SK-N-SH treated with all-trans-retinoic acid at 6 μM for 48 hours (cell line): ENCODE data around the gene PANX1.

ENCODE experiments used
- ATAC-seq: fragments of 200-7000 bp; cut with Tn5 transposase; 3 replicates; pipeline ENCODE4 v1.9.1; 2020; ENCODE audit warnings: mild to moderate bottlenecking, moderate library complexity
- ARNTL ChIP-seq: fragments of 450-650 bp; formaldehyde crosslinking; IDR thresholded peaks from 2 replicates; pipeline ENCODE4 v1.5.0; 2020; ENCODE audit warnings: low read depth, mild to moderate bottlenecking, moderate library complexity, borderline replicate concordance
- CREB5 ChIP-seq: fragments of 250-450 bp; sonication (Bioruptor Pico); IDR thresholded peaks from 2 replicates; pipeline ENCODE4 v1.5.1; 2020; ENCODE audit warnings: low read depth, mild to moderate bottlenecking, moderate library complexity
- CSDC2 ChIP-seq: fragments of 250-450 bp; sonication (Bioruptor Pico); IDR thresholded peaks from 2 replicates; pipeline ENCODE4 v1.5.0; 2020; ENCODE audit warnings: mild to moderate bottlenecking, moderate library complexity
- CSRNP3 ChIP-seq: fragments of 250-450 bp; sonication (Bioruptor Pico); IDR thresholded peaks from 2 replicates; pipeline ENCODE4 v1.5.1; 2021; ENCODE audit warnings: mild to moderate bottlenecking, moderate library complexity
- GLIS3 ChIP-seq: fragments of 250-450 bp; sonication (Bioruptor Pico); IDR thresholded peaks from 2 replicates; pipeline ENCODE4 v1.5.0; 2020; ENCODE audit warnings: mild to moderate bottlenecking, moderate library complexity
- ISL1 ChIP-seq: fragments of 250-450 bp; sonication (Bioruptor Pico); IDR thresholded peaks from 2 replicates; pipeline ENCODE4 v2.1.2; 2022; ENCODE audit warnings: mild to moderate bottlenecking, moderate library complexity
- OSR1 ChIP-seq: fragments of 250-450 bp; sonication (Bioruptor Pico); IDR thresholded peaks from 2 replicates; pipeline ENCODE4 v1.8.0; 2022; ENCODE audit warnings: moderate library complexity, mild to moderate bottlenecking, inconsistent platforms
- PATZ1 ChIP-seq: fragments of 250-450 bp; sonication (Bioruptor Pico); IDR thresholded peaks from 2 replicates; pipeline ENCODE4 v1.8.0; 2020; ENCODE audit warnings: mild to moderate bottlenecking, moderate library complexity, borderline replicate concordance
- POU6F1 ChIP-seq: fragments of 250-450 bp; sonication (Bioruptor Pico); IDR thresholded peaks from 2 replicates; pipeline ENCODE4 v1.8.0; 2021; ENCODE audit warnings: low read depth, mild to moderate bottlenecking, moderate library complexity, borderline replicate concordance
- PPARA ChIP-seq: fragments of 250-450 bp; sonication (Bioruptor Pico); IDR thresholded peaks from 2 replicates; pipeline ENCODE4 v1.5.0; 2020; ENCODE audit warnings: mild to moderate bottlenecking, borderline replicate concordance
- RARB ChIP-seq: fragments of 250-450 bp; sonication (Bioruptor Pico); IDR thresholded peaks from 2 replicates; pipeline ENCODE4 v1.8.0; 2021; ENCODE audit warnings: mild to moderate bottlenecking, moderate library complexity
- SNAI2 ChIP-seq: fragments of 250-450 bp; sonication (Bioruptor Pico); IDR thresholded peaks from 2 replicates; pipeline ENCODE4 v1.5.0; 2020; ENCODE audit warnings: mild to moderate bottlenecking, moderate library complexity
- TOX ChIP-seq: fragments of 250-450 bp; sonication (Bioruptor Pico); IDR thresholded peaks from 2 replicates; pipeline ENCODE4 v1.8.0; 2021; ENCODE audit warnings: mild to moderate bottlenecking, moderate library complexity, borderline replicate concordance
- TSHZ2 ChIP-seq: fragments of 250-450 bp; sonication (Bioruptor Pico); IDR thresholded peaks from 2 replicates; pipeline ENCODE4 v1.5.0; 2020; ENCODE audit warnings: mild to moderate bottlenecking, moderate library complexity
- ZC3H10 ChIP-seq: fragments of 250-450 bp; sonication (Bioruptor Pico); IDR thresholded peaks from 2 replicates; pipeline ENCODE4 v1.5.1; 2021; ENCODE audit warnings: mild to moderate bottlenecking, moderate library complexity
- ZFP3 ChIP-seq: fragments of 250-450 bp; sonication (Bioruptor Pico); IDR thresholded peaks from 2 replicates; pipeline ENCODE4 v1.5.0; 2020; ENCODE audit warnings: mild to moderate bottlenecking, moderate library complexity
- ZFP30 ChIP-seq: fragments of 450-650 bp; formaldehyde crosslinking; IDR thresholded peaks from 2 replicates; pipeline ENCODE4 v1.5.0; 2022; ENCODE audit warnings: mild to moderate bottlenecking, moderate library complexity
- ZNF565 ChIP-seq: fragments of 450-650 bp; formaldehyde crosslinking; conservative IDR thresholded peaks from 2 replicates; pipeline ENCODE4 v1.5.0; 2020; ENCODE audit warnings: low read depth, mild to moderate bottlenecking, moderate library complexity
- ZNF70 ChIP-seq: fragments of 450-650 bp; formaldehyde crosslinking; IDR thresholded peaks from 2 replicates; pipeline ENCODE4 v1.5.0; 2020; ENCODE audit warnings: mild to moderate bottlenecking, moderate library complexity
- ZNF8 ChIP-seq: fragments of 450-650 bp; formaldehyde crosslinking; IDR thresholded peaks from 2 replicates; pipeline ENCODE4 v1.5.0; 2020; ENCODE audit warnings: mild to moderate bottlenecking, moderate library complexity

The PANX1 gene

GRCh38 chr11:94111660-94112059 lies 17.0 kb upstream of the PANX1 start:
- TF ChIP-seq ZFP3 (CRISPR knock-in tag) (no peak), SNAI2 (CRISPR knock-in tag) (no peak), PPARA (CRISPR knock-in tag) (no peak), PATZ1 (CRISPR knock-in tag) (no peak), ZC3H10 (CRISPR knock-in tag) (no peak), ARNTL (CRISPR knock-in tag) (no peak), ISL1 (no peak), POU6F1 (CRISPR knock-in tag) (no peak), OSR1 (CRISPR knock-in tag) (no peak), CSDC2 (no peak)
- ATAC-seq, result no peak

- ATAC-seq, result no peak
Measured at GRCh38 chr11:94112206-94112953, 16.3 kb upstream of the PANX1 start.

GRCh38 chr11:94117197-94117574 lies 11.5 kb upstream of the PANX1 start:
- no peak for ATAC-seq
- TF ChIP-seq ZNF565 (CRISPR knock-in tag) (no peak), GLIS3 (no peak), ARNTL (CRISPR knock-in tag) (no peak), TSHZ2 (CRISPR knock-in tag) (no peak), ZNF70 (CRISPR knock-in tag) (no peak), PATZ1 (CRISPR knock-in tag) (no peak)

More at GRCh38 chr11:94112206-94112953, 16.3 kb upstream of the PANX1 start:
- TF ChIP-seq OSR1 (CRISPR knock-in tag) (no peak), RARB (CRISPR knock-in tag) (no peak), ZFP3 (CRISPR knock-in tag) (no peak), CSRNP3 (CRISPR knock-in tag) (no peak), CSDC2 (no peak), CREB5 (CRISPR knock-in tag) (no peak), ZNF70 (CRISPR knock-in tag) (no peak), ZFP30 (CRISPR knock-in tag) (no peak), PPARA (CRISPR knock-in tag) (no peak), POU6F1 (CRISPR knock-in tag) (no peak), ARNTL (CRISPR knock-in tag) (no peak), ZNF8 (CRISPR knock-in tag) (no peak), SNAI2 (CRISPR knock-in tag) (no peak), TOX (CRISPR knock-in tag) (no peak)
